ENCODE data around the gene HOXB8. TPM values are rescaled to one million over a fixed set of nuclear protein-coding genes. Genes with fewer than 3 reads are reported as not detected.
A peak's percentile ranks its signal among the peaks of the same experiment; 100 is the strongest.

HOXB8 gene
- total and polyA plus RNA-seq, 12 donors = 0.55 TPM; not detected in 11

- Histone ChIP-seq H3K9me3 (peaks cover 0 to 8% (median 0%) of the 10 kb centered on the region in 11 donors), H3K4me3 (no peak overlapping the region), H3K36me3 (no peaks in the 10 kb centered on the region), H3K4me1 (peaks cover 0 to 10% (median 4%) of the 10 kb centered on the region in 9 donors), H3K27ac (no peak overlapping the region), H3K27me3 (peaks cover 71 to 100% (median 99%) of the 10 kb centered on the region in 7 donors)
- intact Hi-C loops (cut with DNase I) = no loop called here
- WGBS, 2 donors = 4 to 8% methylated on average over 21 of the region's 21 CpGs
- no peak for ATAC-seq
- TF ChIP-seq CTCF (IDR thresholded peaks at IDR 0.05) = no peak
- no peak for DNase-seq
Observed at GRCh38 chr17:48603959-48604769, 10.9 kb downstream of the HOXB8 start.

- Histone ChIP-seq H3K9me3 (peaks cover 0 to 8% (median 0%) of the 10 kb centered on the region in 11 donors), H3K4me3 (peak overlapping the region in 1 of 10 donors; percentile 3), H3K27me3 (peaks cover 68 to 100% (median 99%) of the 10 kb centered on the region in 7 donors), H3K27ac (no peak overlapping the region), H3K4me1 (peaks cover 0 to 28% (median 15%) of the 10 kb centered on the region in 9 donors), H3K36me3 (no peaks in the 10 kb centered on the region)
- no peak for TF ChIP-seq CTCF (IDR thresholded peaks at IDR 0.05)
- WGBS, 2 donors = 4 to 11% methylated on average over 35 of the region's 35 CpGs
- intact Hi-C loops (cut with DNase I) = no loop called here
- ATAC-seq (no peak), DNase-seq (no peak)
Observed at GRCh38 chr17:48601539-48602425, 13.3 kb downstream of the HOXB8 start.

GRCh38 chr17:48601207-48601538 lies 13.9 kb downstream of the HOXB8 start:
- Histone ChIP-seq H3K9me3 (peaks cover 0 to 8% (median 0%) of the 10 kb centered on the region in 11 donors), H3K27ac (no peak overlapping the region), H3K36me3 (no peaks in the 10 kb centered on the region), H3K4me1 (peaks cover 3 to 34% (median 16%) of the 10 kb centered on the region in 9 donors), H3K27me3 (peaks cover 67 to 100% (median 99%) of the 10 kb centered on the region in 7 donors), H3K4me3 (no peak overlapping the region)
- ATAC-seq = no peak
- intact Hi-C loops (cut with DNase I) = no loop called here
- 19 to 23% methylated on average over 4 of the region's 4 CpGs for WGBS, 2 donors
- no peak for TF ChIP-seq CTCF (IDR thresholded peaks at IDR 0.05)
- DNase-seq = no peak
